GM19372 (cell line): Measurements from ENCODE around the gene OR4A47.
"Not testable (repeated sequence)": the region's sequence is repeated elsewhere in the genome, so short reads cannot be mapped to it uniquely, and the experiment has no call there.

ENCODE experiments used
- ATAC-seq: cut with Tn5 transposase; IDR thresholded peaks from one replicate; pipeline ENCODE4 v1.9.1; 2021; ENCODE audit warnings: mild to moderate bottlenecking, low read depth, moderate library complexity; ENCODE audit not compliant: unreplicated experiment

OR4A47 gene, protein sequence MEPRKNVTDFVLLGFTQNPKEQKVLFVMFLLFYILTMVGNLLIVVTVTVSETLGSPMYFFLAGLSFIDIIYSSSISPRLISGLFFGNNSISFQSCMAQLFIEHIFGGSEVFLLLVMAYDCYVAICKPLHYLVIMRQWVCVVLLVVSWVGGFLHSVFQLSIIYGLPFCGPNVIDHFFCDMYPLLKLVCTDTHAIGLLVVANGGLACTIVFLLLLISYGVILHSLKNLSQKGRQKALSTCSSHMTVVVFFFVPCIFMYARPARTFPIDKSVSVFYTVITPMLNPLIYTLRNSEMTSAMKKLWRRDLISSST

GRCh38 chr11:48488493-48488892, at the start of gene OR4A47:
OR4A47 (plus strand) TSS chr11:48488793; CDS start chr11:48488793, 0 bp downstream.
- ATAC-seq = not testable (repeated sequence)

GRCh38 chr11:48455909-48456308, 32.7 kb upstream of the OR4A47 start:
- ATAC-seq = not testable (repeated sequence)

- ATAC-seq = not testable (repeated sequence)
Observed at GRCh38 chr11:48473966-48474365, 14.6 kb upstream of the OR4A47 start.

- not testable (repeated sequence) for ATAC-seq
Observed at GRCh38 chr11:48474703-48475102, 13.9 kb upstream of the OR4A47 start.

DNA sequence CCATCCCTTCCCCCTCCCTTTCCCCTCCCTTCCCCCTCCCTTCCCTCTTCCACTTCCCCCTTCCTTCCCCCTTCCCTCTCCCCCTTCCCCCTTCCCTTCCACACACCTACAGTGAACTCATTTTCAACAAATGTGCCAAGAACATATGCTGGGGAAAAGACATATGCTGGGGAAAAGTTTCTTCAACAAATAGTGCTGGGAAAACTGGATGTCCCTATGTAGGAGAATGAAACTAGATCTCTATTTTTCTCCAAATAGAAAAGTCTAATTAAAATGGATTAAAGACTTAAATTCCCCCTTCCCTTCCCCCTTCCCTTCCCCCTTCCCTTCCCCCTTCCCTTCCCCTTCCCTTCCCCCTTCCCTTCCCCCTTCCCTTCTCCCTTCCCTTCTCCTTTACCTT, 17.6 kb downstream of the OR4A47 start:
- ATAC-seq = not testable (repeated sequence)

GRCh38 chr11:48538991-48539390, 50.4 kb downstream of the OR4A47 start:
- ATAC-seq = no peak
